Epithelial cell of esophagus (primary cell): Measurements from ENCODE around the gene NID1.
"Not testable (repeated sequence)": the region's sequence is repeated elsewhere in the genome, so short reads cannot be mapped to it uniquely, and the experiment has no call there.

Experiments used
- DNase-seq: peaks from one replicate; pipeline ENCODE4 v3.0.0; 2010; ENCODE audit warnings: low read depth
- H3K4me3 ChIP-seq: 2 replicates; pipeline ENCODE4 v1.5.1; 2011; ENCODE audit warnings: mild to moderate bottlenecking, low read length, control low read depth
- TF ChIP-seq, protein P1 (sequence below): IDR thresholded peaks from 2 replicates; pipeline ENCODE4 v1.5.1; 2011; ENCODE audit warnings: low read depth, mild to moderate bottlenecking, low read length, control low read depth, inconsistent platforms; ENCODE audit not compliant: insufficient read depth; ENCODE audit errors: missing control alignments

The NID1 gene

DNA sequence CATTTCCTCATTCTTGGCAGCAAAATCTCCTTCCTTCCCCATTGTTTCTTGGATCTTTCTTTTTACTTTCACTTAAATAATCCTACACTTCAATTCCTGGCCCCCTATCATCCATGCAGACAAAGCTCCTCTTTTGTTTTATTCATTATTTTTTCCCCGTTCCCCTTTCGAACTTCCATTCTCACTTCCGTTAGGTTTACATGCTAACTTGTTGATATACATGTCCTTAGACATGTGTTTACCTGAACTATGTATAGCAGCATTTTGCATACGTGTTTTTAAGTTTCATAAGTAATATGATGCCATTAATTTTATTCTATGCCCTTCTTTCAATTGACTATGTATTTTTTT lies 131.1 kb downstream of the NID1 start:
- DNase-seq, result no peak
- no peak overlapping the region for H3K4me3 ChIP-seq
- TF ChIP-seq, protein P1, sequence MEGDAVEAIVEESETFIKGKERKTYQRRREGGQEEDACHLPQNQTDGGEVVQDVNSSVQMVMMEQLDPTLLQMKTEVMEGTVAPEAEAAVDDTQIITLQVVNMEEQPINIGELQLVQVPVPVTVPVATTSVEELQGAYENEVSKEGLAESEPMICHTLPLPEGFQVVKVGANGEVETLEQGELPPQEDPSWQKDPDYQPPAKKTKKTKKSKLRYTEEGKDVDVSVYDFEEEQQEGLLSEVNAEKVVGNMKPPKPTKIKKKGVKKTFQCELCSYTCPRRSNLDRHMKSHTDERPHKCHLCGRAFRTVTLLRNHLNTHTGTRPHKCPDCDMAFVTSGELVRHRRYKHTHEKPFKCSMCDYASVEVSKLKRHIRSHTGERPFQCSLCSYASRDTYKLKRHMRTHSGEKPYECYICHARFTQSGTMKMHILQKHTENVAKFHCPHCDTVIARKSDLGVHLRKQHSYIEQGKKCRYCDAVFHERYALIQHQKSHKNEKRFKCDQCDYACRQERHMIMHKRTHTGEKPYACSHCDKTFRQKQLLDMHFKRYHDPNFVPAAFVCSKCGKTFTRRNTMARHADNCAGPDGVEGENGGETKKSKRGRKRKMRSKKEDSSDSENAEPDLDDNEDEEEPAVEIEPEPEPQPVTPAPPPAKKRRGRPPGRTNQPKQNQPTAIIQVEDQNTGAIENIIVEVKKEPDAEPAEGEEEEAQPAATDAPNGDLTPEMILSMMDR, result no peak

DNA sequence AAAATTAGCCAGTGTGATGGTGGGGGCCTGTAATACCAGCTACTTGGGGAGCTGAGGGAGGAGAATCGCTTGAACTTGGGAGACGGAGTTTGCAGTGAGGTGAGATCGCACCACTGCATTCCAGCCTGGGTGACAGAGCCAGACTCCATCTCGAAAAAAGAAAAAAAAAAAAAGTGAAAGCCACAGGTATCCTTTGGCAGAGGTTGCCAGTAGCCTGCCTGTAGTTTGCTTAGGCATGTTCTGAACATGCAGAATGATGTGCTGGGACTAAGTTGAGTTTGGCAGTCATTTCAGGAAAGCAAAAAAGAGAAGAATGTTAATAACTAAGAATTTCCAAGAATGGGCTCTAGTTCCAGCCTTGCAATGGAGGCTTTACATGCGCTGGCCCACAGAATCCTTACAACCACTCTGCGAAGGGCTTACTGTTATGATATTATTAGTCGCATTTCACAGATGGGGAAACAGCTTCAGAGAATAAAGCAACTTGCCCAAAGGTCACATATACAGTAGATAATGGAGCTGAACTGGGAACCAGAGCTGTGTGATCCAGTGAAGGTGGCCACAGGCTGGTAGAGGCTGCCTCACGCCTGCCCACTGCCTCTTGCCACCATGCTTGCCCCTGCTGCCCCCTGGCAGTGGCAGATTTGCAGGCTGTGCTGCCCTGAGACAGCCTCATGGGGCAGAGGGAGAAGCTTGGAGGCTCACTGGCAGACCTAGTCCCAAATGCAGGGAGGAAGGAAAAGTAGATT lies 131.7 kb downstream of the NID1 start:
- peak; percentile 84 for DNase-seq
- H3K4me3 ChIP-seq, result no peak overlapping the region
- TF ChIP-seq, protein P1, result peak; percentile 34

DNA sequence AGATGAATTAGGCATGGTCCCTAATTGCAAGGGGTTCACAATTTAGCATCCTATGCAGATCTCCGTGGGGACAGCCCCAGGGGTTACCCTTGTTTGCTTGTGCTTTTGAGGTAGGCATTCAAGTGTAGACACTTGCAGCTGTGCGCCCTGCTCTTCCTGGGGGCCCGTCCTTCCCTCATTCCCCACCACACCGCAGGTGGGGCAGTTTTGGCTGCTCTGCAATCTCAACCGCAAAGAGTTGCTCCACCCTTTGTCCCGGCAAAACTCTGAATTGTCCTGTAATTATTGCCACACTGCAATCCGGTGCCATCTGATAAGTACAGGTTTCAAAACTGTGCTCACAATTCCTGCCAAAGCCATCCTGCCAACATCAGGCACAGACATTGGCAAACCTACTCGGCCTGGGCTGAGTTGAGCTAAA lies 132.8 kb downstream of the NID1 start:
- peak; percentile 51 for DNase-seq
- TF ChIP-seq, protein P1, result peak; percentile 3
- H3K4me3 ChIP-seq, result no peak overlapping the region

DNA sequence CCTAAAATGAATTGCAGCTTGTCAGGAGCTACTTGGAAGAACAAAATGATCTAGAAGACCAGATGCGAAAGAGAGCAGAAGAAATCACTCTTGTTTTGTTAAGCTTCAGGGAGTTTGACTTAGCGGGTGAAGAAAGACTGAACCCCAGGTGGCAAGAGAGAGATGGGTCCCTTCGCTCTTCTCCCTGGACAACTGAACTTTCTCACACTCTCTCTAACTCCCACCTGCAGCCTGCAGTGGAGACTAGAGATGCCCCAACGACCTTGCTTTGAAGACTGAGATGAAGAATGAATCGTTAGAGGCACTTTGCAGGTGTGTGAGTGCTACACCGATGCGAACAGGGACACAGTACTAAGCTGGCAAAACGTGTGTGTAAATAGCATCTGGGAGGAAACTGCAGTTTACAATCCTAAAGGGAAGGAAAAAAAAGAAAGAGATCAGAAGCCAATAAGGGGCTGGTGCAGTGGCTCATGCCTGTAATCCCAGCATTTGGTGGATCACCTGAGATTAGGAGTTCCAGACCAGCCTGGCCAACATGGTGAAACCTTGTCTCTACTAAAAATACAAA lies 133.6 kb downstream of the NID1 start:
- DNase-seq, result no peak

DNA sequence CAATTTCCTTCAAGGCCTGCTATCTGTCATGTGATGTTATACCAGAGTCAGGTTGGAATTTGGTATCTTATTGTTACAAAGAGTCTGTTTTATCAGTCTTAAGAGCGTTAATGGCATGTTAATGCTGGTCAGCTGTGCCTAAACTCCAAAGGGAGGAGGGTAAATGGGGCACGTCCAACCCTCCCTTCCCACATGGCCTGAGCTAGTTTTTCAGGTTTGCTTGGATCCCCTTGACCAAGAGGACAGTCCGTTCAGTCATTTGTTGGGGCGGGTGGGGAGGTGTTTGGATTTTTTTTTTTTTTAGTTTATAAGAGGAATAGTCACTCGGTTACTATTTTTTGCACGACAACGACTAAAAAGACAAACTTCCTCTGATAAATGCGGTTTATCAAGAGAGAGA lies 134.3 kb downstream of the NID1 start:
- TF ChIP-seq, protein P1, result no peak
- H3K4me3 ChIP-seq, result no peak overlapping the region
- peak; percentile 55 for DNase-seq

More for the DNA sequence above, 133.6 kb downstream of the NID1 start:
- no peak overlapping the region for H3K4me3 ChIP-seq
- TF ChIP-seq, protein P1, result no peak

DNA sequence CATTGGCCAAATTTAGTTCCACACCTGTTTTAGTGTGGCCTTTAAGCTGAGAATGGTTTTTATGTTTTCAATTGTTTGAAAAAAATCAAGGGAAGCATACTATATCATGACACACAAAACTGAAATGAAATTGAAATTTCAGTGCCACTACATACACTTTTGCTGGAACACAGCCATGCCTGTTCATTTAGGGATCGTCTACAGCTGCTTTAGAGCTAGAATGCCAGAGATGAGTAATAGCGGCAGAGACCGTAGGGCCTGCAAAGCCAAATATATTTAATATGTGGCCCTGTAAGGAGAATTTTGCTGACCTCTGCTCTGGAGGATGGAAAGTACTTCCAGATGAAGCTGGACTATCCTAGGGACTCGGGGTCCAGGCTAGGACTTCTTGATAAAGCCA lies 135.7 kb downstream of the NID1 start:
- H3K4me3 ChIP-seq, result no peak overlapping the region
- TF ChIP-seq, protein P1, result no peak
- no peak for DNase-seq

DNA sequence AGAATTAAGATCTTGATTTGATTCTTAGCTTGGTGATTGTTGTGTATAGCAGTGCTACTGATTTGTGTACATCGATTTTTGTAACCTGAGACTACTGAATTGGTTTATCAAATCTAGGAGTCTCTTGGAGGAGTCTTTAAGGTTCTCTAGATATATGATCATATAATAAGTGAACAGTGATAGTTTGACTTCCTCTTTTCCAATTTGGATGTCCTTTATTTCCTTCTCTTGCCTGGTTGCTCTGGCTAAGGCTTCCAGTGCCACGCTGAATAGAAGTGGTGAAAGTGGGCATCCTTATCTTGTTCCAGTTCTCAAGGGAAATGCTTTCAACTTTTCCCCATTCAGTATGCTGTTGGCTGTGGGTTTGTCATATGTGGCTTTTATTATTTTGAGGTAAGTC lies 136.7 kb downstream of the NID1 start:
- TF ChIP-seq, protein P1, result no peak
- DNase-seq, result no peak

DNA sequence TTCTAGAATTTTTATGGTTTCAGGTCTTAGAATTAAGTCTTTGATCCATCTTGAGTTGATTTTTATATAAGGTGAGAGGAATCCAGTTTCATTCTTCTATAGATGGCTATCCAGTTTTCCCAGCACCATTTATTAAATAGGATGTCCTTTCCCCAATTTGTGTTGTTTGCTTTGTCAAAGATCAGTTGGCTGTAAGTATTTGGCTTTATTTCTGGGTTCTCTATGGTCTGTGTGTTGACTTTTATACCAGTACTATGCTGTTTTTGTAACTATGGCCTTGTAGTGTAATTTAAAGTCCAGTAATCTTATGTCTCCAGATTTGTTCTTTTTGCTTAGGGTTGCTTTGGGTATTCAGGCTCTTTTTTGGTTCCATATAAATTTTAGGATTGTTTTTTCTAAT lies 137.3 kb downstream of the NID1 start:
- not testable (repeated sequence) for H3K4me3 ChIP-seq, DNase-seq

More for the DNA sequence above, 136.7 kb downstream of the NID1 start:
- no peak overlapping the region for H3K4me3 ChIP-seq
